HEK293 (cell line): Measurements from ENCODE around the gene MIA2.

Experiments used
- CTCF ChIA-PET: fragments of 350-600 bp; formaldehyde crosslinking; extraction: SDS; loops from one replicate; lab custom pipeline; 2021; ENCODE audit warnings: antibody characterized with exemption; lab: Yijun Ruan, JAX
- POLR2A ChIA-PET: fragments of 300-600 bp; formaldehyde crosslinking; extraction: SDS; loops from one replicate; lab custom pipeline; 2020; ENCODE audit warnings: antibody characterized with exemption, inconsistent platforms; lab: Yijun Ruan, JAX
- H3K27ac ChIP-seq: fragments of 200-500 bp; sonication (Bioruptor generic); 2 replicates; pipeline ENCODE4 v1.5.1; 2014; ENCODE audit warnings: low read depth, low read length, control low read depth, inconsistent platforms; ENCODE audit errors: extremely low read depth
- H3K36me3 ChIP-seq, 2 experiments: fragments of 200-500 bp in 1 of 2; sonication (Bioruptor generic) in 1 of 2; 1 replicate in 1 of 2; 2 replicates in 1 of 2; pipeline ENCODE4 v1.5.1; 2014 to 2017; ENCODE audit warnings: inconsistent platforms in 2 of 2, low read length in 2 of 2; ENCODE audit not compliant: control insufficient read depth in 2 of 2, insufficient read depth in 1 of 2
- H3K4me1 ChIP-seq: fragments of 200-500 bp; sonication (Bioruptor generic); 2 replicates; pipeline ENCODE4 v1.5.1; 2014; ENCODE audit warnings: mild to moderate bottlenecking, low read length, inconsistent platforms; ENCODE audit not compliant: control insufficient read depth, insufficient read depth
- H3K4me3 ChIP-seq: 2 replicates; pipeline ENCODE4 v1.5.1; 2011; ENCODE audit warnings: low read depth, mild to moderate bottlenecking, control low read depth, low read length, moderate library complexity
- H3K9me3 ChIP-seq: fragments of 200-500 bp; sonication (Bioruptor generic); 2 replicates; pipeline ENCODE4 v1.5.1; 2014; ENCODE audit warnings: low read depth, low read length, inconsistent platforms; ENCODE audit not compliant: control insufficient read depth, insufficient read depth
- GLI2 ChIP-seq: fragments of 450-650 bp; formaldehyde crosslinking; IDR thresholded peaks from 2 replicates; pipeline ENCODE4; 2017; ENCODE audit warnings: missing biosample characterization, missing genetic modification characterization, low read depth, borderline replicate concordance
- KLF7 ChIP-seq: fragments of 450-650 bp; formaldehyde crosslinking; IDR thresholded peaks from 2 replicates; pipeline ENCODE4 v1.5.1; 2016; ENCODE audit warnings: missing biosample characterization, missing genetic modification characterization, borderline replicate concordance
- ZBTB20 ChIP-seq: fragments of 450-650 bp; formaldehyde crosslinking; IDR thresholded peaks from 2 replicates; pipeline ENCODE4 v1.5.1; 2016; ENCODE audit warnings: missing biosample characterization, missing genetic modification characterization
- ZBTB21 ChIP-seq: fragments of 450-650 bp; formaldehyde crosslinking; IDR thresholded peaks from 2 replicates; pipeline ENCODE4 v1.5.1; 2017; ENCODE audit warnings: missing biosample characterization, missing genetic modification characterization
- ZFP3 ChIP-seq: fragments of 450-650 bp; formaldehyde crosslinking; IDR thresholded peaks from 2 replicates; pipeline ENCODE4 v1.5.1; 2016; ENCODE audit warnings: low read depth, missing biosample characterization, missing genetic modification characterization
- ZNF184 ChIP-seq: fragments of 450-650 bp; IDR thresholded peaks from 2 replicates; pipeline ENCODE4 v1.5.1; 2018; ENCODE audit warnings: missing biosample characterization, mild to moderate bottlenecking, missing genetic modification characterization
- ZNF211 ChIP-seq: fragments of 450-650 bp; formaldehyde crosslinking; IDR thresholded peaks from 2 replicates; pipeline ENCODE4 v1.5.1; 2016; ENCODE audit warnings: low read depth, missing biosample characterization, missing genetic modification characterization
- ZNF266 ChIP-seq: fragments of 450-650 bp; formaldehyde crosslinking; IDR thresholded peaks from 2 replicates; pipeline ENCODE4 v1.5.1; 2016; ENCODE audit warnings: missing biosample characterization, missing genetic modification characterization, low read depth
- ZNF350 ChIP-seq: fragments of 450-650 bp; formaldehyde crosslinking; IDR thresholded peaks from 2 replicates; pipeline ENCODE4 v1.5.0; 2017; ENCODE audit warnings: missing biosample characterization, mild to moderate bottlenecking, missing genetic modification characterization
- ZNF830 ChIP-seq: fragments of 450-650 bp; IDR thresholded peaks from 2 replicates; pipeline ENCODE4 v1.5.0; 2018; ENCODE audit warnings: missing biosample characterization, missing genetic modification characterization, low read depth, mild to moderate bottlenecking, moderate library complexity
- ZSCAN30 ChIP-seq: fragments of 450-650 bp; IDR thresholded peaks from 2 replicates; pipeline ENCODE4 v1.5.1; 2018; ENCODE audit warnings: missing biosample characterization, mild to moderate bottlenecking, missing genetic modification characterization, moderate library complexity
- TF ChIP-seq, protein P1 (sequence below): fragments of 450-650 bp; formaldehyde crosslinking; IDR thresholded peaks from 2 replicates; pipeline ENCODE4 v1.5.1; 2017; ENCODE audit warnings: missing biosample characterization, mild to moderate bottlenecking, missing genetic modification characterization, moderate library complexity
- TF ChIP-seq, protein P2 (sequence below): fragments of 450-650 bp; formaldehyde crosslinking; IDR thresholded peaks from 2 replicates; pipeline ENCODE4; 2016; ENCODE audit warnings: missing biosample characterization, missing genetic modification characterization
- TF ChIP-seq, protein P3 (sequence below): fragments of 450-650 bp; formaldehyde crosslinking; IDR thresholded peaks from 2 replicates; pipeline ENCODE4 v1.5.0; 2017; ENCODE audit warnings: missing biosample characterization, missing genetic modification characterization, borderline replicate concordance
- TF ChIP-seq, protein P4 (sequence below): fragments of 450-650 bp; IDR thresholded peaks from 2 replicates; pipeline ENCODE4 v1.5.1; 2018; ENCODE audit warnings: missing biosample characterization, missing genetic modification characterization
- TF ChIP-seq, protein P5 (sequence below): fragments of 450-650 bp; IDR thresholded peaks from 2 replicates; pipeline ENCODE4 v1.5.1; 2018; ENCODE audit warnings: missing biosample characterization, mild to moderate bottlenecking, missing genetic modification characterization
- TF ChIP-seq, protein P6 (sequence below): fragments of 450-650 bp; formaldehyde crosslinking; IDR thresholded peaks from 2 replicates; pipeline ENCODE4 v1.5.1; 2016; ENCODE audit warnings: missing biosample characterization, missing genetic modification characterization
- TF ChIP-seq, protein P7 (sequence below): fragments of 450-650 bp; formaldehyde crosslinking; IDR thresholded peaks from 2 replicates; pipeline ENCODE4 v1.5.1; 2017; ENCODE audit warnings: missing biosample characterization, missing genetic modification characterization

The MIA2 gene

DNA sequence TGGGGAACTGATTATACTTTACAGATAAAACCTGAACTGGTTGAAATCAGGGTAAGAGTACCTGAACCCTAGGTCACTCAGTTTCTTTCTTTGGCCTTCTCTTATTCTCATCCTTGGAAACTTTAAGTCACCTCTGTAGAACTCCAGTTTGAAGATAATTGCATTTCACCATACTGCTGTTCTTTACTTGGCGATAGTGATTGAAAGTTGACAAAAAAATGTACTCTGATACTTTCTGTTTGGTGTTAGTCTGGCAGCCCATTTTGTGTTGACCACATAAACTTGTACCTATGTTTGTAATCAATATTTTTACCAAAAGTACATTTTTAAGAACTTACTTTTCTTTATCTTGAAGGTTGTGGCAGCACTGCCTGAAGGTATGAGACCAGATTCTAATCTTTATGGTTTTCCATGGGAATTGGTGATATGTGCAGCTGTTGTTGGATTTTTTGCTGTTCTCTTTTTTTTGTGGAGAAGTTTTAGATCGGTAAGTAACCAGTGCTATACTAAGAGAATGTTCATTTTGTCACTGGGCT lies 42.9 kb downstream of the MIA2 start:
- POLR2A ChIA-PET = no interaction called here

DNA sequence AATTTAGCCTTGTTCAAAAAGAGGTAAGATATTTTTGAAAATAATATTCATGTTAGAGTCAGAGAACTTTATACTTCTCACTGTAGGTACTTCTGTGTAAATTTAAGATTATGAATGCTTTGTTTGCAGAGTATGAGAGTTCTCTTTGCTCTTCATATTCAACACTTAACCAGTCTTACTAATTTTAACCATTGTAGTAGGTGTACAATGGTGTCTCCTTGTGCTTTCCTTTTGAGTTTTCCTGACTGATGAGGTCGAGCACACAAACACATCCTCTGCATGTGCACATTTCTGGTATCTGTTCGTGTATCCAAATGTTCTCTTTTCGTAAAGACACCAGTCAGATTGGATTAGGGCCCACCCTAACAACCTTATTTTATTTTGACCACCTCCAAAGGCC lies 45.8 kb downstream of the MIA2 start:
- Histone ChIP-seq H3K4me1 (no peaks in the 10 kb centered on the region), H3K27ac (no peak overlapping the region), H3K36me3 (peaks cover 11 to 12% of the 10 kb centered on the region in 2 experiments; a peak in 2 of 3 replicates), H3K4me3 (no peak overlapping the region), H3K9me3 (no peaks in the 10 kb centered on the region)
- POLR2A ChIA-PET = interaction anchor here (0.7 kb wide), 1 partner anchor 109 kb away, joined by 3 read pairs; the partner anchor contains the start of gene TRAPPC6B
- CTCF ChIA-PET = no interaction called here
- TF ChIP-seq ZNF350 (tag by site-specific recombination) (no peak), ZNF830 (tag by site-specific recombination) (no peak), GLI2 (no peak), ZBTB21 (no peak), ZSCAN30 (no peak), ZFP3 (tag by site-specific recombination) (no peak), ZNF184 (tag by site-specific recombination) (no peak), ZBTB20 (tag by site-specific recombination) (no peak), ZNF211 (tag by site-specific recombination) (no peak), ZNF266 (tag by site-specific recombination) (no peak)
- TF ChIP-seq, protein P1, sequence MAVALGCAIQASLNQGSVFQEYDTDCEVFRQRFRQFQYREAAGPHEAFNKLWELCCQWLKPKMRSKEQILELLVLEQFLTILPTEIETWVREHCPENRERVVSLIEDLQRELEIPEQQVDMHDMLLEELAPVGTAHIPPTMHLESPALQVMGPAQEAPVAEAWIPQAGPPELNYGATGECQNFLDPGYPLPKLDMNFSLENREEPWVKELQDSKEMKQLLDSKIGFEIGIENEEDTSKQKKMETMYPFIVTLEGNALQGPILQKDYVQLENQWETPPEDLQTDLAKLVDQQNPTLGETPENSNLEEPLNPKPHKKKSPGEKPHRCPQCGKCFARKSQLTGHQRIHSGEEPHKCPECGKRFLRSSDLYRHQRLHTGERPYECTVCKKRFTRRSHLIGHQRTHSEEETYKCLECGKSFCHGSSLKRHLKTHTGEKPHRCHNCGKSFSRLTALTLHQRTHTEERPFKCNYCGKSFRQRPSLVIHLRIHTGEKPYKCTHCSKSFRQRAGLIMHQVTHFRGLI (tag by site-specific recombination) = no peak
- TF ChIP-seq, protein P2, sequence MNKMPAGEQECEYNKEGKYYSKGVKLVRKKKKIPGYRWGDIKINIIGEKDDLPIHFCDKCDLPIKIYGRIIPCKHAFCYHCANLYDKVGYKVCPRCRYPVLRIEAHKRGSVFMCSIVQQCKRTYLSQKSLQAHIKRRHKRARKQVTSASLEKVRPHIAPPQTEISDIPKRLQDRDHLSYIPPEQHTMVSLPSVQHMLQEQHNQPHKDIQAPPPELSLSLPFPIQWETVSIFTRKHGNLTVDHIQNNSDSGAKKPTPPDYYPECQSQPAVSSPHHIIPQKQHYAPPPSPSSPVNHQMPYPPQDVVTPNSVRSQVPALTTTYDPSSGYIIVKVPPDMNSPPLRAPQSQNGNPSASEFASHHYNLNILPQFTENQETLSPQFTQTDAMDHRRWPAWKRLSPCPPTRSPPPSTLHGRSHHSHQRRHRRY = no peak
- TF ChIP-seq, protein P3, sequence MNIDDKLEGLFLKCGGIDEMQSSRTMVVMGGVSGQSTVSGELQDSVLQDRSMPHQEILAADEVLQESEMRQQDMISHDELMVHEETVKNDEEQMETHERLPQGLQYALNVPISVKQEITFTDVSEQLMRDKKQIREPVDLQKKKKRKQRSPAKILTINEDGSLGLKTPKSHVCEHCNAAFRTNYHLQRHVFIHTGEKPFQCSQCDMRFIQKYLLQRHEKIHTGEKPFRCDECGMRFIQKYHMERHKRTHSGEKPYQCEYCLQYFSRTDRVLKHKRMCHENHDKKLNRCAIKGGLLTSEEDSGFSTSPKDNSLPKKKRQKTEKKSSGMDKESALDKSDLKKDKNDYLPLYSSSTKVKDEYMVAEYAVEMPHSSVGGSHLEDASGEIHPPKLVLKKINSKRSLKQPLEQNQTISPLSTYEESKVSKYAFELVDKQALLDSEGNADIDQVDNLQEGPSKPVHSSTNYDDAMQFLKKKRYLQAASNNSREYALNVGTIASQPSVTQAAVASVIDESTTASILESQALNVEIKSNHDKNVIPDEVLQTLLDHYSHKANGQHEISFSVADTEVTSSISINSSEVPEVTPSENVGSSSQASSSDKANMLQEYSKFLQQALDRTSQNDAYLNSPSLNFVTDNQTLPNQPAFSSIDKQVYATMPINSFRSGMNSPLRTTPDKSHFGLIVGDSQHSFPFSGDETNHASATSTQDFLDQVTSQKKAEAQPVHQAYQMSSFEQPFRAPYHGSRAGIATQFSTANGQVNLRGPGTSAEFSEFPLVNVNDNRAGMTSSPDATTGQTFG (tag by site-specific recombination) = no peak
- TF ChIP-seq, protein P4, sequence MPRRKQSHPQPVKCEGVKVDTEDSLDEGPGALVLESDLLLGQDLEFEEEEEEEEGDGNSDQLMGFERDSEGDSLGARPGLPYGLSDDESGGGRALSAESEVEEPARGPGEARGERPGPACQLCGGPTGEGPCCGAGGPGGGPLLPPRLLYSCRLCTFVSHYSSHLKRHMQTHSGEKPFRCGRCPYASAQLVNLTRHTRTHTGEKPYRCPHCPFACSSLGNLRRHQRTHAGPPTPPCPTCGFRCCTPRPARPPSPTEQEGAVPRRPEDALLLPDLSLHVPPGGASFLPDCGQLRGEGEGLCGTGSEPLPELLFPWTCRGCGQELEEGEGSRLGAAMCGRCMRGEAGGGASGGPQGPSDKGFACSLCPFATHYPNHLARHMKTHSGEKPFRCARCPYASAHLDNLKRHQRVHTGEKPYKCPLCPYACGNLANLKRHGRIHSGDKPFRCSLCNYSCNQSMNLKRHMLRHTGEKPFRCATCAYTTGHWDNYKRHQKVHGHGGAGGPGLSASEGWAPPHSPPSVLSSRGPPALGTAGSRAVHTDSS (tag by site-specific recombination) = no peak
- TF ChIP-seq, protein P5, sequence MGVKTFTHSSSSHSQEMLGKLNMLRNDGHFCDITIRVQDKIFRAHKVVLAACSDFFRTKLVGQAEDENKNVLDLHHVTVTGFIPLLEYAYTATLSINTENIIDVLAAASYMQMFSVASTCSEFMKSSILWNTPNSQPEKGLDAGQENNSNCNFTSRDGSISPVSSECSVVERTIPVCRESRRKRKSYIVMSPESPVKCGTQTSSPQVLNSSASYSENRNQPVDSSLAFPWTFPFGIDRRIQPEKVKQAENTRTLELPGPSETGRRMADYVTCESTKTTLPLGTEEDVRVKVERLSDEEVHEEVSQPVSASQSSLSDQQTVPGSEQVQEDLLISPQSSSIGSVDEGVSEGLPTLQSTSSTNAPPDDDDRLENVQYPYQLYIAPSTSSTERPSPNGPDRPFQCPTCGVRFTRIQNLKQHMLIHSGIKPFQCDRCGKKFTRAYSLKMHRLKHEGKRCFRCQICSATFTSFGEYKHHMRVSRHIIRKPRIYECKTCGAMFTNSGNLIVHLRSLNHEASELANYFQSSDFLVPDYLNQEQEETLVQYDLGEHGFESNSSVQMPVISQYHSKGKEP = no peak
- TF ChIP-seq, protein P6, sequence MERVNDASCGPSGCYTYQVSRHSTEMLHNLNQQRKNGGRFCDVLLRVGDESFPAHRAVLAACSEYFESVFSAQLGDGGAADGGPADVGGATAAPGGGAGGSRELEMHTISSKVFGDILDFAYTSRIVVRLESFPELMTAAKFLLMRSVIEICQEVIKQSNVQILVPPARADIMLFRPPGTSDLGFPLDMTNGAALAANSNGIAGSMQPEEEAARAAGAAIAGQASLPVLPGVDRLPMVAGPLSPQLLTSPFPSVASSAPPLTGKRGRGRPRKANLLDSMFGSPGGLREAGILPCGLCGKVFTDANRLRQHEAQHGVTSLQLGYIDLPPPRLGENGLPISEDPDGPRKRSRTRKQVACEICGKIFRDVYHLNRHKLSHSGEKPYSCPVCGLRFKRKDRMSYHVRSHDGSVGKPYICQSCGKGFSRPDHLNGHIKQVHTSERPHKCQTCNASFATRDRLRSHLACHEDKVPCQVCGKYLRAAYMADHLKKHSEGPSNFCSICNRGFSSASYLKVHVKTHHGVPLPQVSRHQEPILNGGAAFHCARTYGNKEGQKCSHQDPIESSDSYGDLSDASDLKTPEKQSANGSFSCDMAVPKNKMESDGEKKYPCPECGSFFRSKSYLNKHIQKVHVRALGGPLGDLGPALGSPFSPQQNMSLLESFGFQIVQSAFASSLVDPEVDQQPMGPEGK (tag by site-specific recombination) = no peak

More for the DNA sequence above, 42.9 kb downstream of the MIA2 start:
- Histone ChIP-seq H3K9me3 (no peaks in the 10 kb centered on the region), H3K27ac (no peak overlapping the region), H3K36me3 (peaks cover 4 to 5% of the 10 kb centered on the region in 2 experiments; a peak in 1 of 3 replicates), H3K4me1 (no peaks in the 10 kb centered on the region)
- CTCF ChIA-PET = no interaction called here
- TF ChIP-seq KLF7 (tag by site-specific recombination) = no peak
- TF ChIP-seq, protein P7, sequence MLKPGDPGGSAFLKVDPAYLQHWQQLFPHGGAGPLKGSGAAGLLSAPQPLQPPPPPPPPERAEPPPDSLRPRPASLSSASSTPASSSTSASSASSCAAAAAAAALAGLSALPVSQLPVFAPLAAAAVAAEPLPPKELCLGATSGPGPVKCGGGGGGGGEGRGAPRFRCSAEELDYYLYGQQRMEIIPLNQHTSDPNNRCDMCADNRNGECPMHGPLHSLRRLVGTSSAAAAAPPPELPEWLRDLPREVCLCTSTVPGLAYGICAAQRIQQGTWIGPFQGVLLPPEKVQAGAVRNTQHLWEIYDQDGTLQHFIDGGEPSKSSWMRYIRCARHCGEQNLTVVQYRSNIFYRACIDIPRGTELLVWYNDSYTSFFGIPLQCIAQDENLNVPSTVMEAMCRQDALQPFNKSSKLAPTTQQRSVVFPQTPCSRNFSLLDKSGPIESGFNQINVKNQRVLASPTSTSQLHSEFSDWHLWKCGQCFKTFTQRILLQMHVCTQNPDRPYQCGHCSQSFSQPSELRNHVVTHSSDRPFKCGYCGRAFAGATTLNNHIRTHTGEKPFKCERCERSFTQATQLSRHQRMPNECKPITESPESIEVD = peak; percentile 55; the same call in 1 of the 2 replicates
- TF ChIP-seq, all 188 proteins: peak for 1
- H3K4me3 ChIP-seq = no peak overlapping the region
